Left renal pelvis (tissue), 4 donors: ENCODE measurements around the gene FAM204A. TPM values are rescaled to one million over a fixed set of nuclear protein-coding genes. Genes with fewer than 3 reads are reported as not detected.

Experiments
- DNase-seq, 4 donors: peaks; one replicate each; pipeline ENCODE4 v3.0.0-alpha.2; 2013; ENCODE audit warnings: low read depth in 4 of 4, low spot score in 3 of 4
- polyA plus RNA-seq, 4 donors: library from polyadenylated mRNA; unstranded; fragments of 120-200 nt; gene quantifications; one replicate each; pipeline ENCODE4 v1.2.1, GENCODE V29; 2013; ENCODE audit not compliant: insufficient read length in 4 of 4

Gene FAM204A
- polyA plus RNA-seq, 4 donors, result 63.8 to 84.1 (median 79.8) TPM

- DNase-seq, result no peak
Observed at GRCh38 chr10:118287076-118287806, 54.9 kb downstream of the FAM204A start.

DNA sequence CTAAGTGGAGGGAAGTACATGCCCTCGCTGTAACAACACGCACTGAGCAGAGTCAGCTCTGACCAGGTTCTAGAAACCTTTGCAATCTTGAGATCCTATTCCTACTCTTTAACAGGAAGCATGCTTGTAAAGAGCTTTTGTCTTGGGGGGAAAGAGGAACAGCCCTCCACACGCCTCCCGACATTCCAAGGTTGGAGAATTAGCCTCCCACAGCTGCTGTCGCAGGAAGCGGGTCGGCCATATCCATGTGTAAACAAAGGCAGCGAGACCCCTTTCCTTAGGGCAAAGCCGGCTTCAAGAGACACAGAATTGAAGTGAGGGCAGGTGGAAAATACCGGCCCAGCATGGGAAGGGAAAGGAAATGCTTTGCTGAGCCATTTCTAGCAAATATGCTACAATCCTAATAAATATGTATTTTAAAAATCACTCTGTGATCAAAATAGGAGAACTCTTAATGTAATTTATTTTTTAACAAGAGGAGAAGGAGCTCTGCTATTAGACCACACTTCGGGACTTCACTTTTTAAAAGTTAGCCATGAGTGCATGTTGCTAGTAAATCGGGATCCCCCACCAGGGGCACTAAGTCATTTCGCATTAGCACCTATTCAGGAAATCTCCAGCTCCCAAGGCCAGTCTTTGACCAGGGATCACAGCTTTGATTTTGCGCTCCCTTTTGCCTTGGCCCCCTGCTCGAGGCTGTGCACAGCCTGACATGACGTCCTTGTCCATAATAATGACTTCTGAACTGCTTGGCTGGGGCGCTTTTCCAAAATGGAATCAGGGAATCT is 55.9 kb downstream of the FAM204A start:
- no peak for DNase-seq

DNA sequence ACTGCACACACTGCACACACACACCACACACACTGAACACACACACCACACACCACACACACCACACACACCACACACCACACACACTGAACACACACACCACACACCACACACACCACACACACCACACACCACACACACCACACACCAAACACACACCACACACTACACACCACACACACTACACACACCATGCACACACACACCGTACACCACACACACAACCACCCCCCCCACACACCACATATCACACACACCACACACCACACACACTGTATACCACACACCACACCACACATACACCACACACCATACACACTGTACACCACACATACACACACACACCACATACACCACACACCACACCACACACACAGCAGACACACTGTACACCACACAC is 59.5 kb downstream of the FAM204A start:
- no peak for DNase-seq

GRCh38 chr10:118278649-118279048 is 63.5 kb downstream of the FAM204A start:
- no peak for DNase-seq

GRCh38 chr10:118277871-118278270 is 64.3 kb downstream of the FAM204A start:
- DNase-seq, result no peak

DNA sequence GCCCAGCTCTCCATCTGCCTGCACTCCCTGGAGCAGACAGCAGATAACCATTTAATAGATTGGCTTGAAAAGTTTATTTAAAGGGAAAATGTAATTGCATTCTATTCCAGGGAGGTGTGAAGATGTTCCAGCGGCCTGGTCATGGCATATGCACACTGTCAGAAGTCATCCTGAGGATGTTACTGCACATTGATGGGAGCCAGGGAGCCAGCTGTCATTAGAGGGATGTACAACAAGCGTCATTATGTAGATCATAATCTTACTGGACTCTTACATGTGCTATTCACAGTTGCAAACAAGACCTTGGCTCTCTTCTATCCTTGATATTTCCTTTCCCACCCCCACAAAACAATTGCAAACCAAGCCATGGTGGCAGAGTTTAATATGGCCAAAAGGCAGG is 65.4 kb downstream of the FAM204A start:
- no peak for DNase-seq

GRCh38 chr10:118276204-118276603 is 65.9 kb downstream of the FAM204A start:
- no peak for DNase-seq

DNA sequence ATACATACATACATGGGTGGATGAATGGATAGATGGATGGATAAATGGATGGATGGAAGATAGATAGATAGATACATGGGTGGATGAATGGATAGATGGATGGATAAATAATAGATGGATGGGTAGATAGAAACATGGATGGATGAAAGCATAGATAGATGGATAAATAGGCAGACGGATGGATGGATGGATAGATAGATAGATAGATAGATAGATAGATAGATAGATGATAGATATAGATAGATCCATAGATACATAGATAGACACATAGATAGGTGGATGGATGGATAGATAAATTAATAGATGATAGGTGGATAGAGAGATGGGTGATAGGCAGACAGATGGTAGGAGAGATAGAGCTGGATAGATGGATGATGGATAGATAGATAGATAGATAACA is 68.5 kb downstream of the FAM204A start:
- no peak for DNase-seq

DNA sequence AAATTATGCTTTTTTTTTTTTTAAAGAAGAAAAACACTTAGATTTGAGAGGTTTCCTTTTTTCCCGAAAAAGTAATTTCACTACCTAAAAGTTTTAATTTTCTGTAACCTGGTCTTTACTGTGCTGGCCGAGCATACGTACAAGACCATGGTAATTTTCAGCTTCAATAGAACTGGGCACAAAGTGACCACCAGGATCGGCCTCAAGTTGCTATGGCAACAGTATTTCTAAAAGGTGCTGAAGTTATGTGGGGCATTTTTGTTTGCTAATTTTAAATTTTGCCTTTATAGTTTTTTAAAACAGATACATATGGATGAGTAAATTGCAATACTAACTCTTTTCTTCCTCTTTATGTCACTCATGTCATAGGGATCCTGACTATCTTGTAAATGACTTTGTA is 69.4 kb downstream of the FAM204A start:
- no peak for DNase-seq

GRCh38 chr10:118272149-118272721 is 69.9 kb downstream of the FAM204A start:
- DNase-seq, result no peak

DNA sequence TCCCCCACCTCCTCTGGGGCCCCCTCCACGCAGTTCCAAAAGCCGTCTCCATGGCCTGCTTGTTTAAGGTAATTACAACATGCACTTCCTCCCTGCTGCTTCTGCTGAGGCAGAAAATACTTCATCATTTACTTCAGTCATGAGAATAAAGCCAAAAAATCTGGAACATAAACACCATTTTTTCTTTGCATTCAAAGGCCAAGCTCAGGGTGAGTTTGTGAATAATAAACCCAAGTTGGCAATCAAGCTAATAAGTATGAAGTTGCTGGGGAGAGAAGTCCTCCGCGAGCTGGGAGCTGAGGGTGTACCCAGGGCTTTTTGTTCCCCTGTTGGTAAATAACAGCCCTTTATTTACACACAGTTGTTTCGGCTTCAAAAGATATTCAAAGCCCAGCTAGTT is 70.5 kb downstream of the FAM204A start:
- no peak for DNase-seq

- no peak for DNase-seq
Observed at GRCh38 chr10:118266098-118266748, 75.9 kb downstream of the FAM204A start.

DNA sequence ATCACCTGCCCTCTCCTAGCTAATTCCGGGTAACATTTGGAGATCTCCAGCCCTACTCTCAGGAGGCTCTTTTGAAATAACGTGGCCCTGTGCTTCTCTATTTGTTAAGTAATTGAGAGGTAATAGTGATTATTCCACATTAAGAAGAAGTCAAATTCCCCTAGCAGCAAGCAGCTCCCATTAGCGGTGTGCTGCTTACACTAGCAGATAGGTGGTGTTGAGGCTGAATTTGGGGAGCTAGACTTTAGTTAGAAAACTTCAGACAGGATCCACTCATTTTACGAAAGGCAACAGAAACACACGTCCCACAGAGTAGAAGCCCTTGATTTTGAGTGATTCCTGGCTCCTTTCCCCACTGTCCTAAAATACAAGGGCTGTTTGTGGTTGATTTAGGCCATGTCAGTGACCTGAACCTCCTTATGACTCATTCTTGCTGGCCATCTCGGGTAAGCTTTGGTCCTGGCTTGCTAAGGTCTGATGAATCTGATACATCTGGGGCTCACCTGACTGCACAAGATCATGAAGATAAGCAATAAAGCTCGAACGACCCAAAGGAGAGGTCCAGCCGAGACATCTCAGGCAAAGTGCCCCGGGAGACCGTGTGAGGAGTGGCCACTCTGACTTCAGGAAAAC is 77.2 kb downstream of the FAM204A start:
- no peak for DNase-seq

DNA sequence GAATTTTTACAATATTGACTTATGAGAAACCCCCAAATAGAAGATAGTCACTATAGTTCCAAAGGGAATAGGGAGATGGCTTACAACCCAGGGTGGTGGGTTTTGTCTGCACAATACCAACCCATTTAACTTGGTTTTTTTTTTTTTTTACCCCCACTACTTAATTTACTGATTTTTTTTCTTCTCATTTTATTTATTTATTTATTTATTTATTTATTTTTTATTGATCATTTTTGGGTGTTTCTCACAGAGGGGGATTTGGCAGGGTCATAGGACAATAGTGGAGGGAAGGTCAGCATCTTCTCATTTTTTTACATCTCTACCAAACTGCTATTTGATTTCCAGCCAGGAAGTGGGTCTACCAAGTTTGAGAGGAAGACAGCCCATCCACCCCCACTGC is 77.9 kb downstream of the FAM204A start:
- DNase-seq, result no peak

DNA sequence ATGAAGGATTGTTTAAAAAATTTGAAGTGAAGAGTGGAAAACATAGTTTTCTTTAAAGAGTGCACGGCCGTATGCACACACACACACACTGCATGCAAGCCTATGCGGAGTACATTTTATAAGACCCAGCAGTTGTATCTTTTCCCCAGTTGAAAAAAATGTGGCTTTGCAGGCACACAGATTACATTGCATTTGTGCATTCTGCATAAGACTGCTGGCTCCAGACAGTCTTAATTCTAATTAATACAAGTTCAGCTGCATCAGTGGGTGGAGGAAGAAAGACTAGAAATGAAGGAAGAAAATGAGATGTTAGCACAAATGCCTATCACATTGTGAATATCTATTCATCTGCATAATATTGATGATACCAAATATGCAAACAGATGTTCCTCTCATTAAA is 79.6 kb downstream of the FAM204A start:
- DNase-seq, result no peak

GRCh38 chr10:118259288-118259906 is 82.7 kb downstream of the FAM204A start:
- DNase-seq, result no peak

DNA sequence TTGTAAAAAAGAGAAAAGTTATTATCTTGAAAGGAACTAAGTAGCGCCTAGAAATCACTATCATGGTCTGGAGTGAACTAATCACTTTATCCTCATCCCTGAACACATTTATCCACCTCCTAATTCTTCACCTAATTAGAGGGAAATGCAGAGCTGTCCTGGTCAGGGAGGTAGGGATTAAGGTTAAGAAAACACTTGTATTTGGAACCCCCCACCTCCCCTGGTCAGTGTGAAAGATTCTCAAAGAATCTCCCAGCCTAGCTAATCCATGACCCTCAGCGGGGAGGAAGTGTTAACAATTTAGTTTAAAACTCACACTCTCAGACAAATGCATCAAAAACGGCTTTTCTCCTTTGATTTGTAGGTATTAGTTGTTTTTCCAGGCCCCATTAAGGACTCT is 83.8 kb downstream of the FAM204A start:
- no peak for DNase-seq

DNA sequence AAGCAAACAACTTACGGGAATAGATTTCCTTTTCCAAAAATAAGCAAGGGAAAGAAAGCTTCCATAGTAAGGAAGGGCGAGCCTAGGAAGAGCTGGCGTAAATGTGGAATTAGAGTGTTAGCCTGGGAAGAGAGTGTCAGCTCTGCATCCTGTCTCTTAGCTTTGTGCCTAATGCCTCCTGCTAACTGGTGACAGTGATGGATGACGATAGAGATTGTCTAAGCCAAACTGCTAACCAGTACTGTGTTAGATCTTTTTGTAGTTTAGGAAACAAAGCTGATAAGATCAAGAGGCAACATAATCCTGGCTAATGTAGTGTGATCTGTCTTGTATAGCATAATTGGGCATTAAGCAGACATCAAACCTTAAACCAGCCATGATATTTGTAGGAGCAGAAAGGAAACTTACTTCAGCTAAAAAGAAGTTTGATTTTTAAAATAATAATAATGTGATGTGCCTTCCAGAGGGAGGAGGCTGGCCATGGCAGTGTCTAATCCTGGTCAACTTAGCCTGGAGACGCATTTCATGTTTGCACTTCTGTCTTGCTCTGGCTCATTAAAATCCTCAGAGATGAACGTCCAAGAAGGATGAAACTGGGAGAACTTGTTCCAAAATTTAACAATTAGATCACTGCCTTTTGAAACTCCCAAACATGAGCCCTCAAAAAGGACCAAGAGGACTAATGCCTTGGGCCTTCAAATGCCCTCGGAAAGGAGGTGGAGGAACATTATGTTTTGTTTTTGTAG is 85.1 kb downstream of the FAM204A start:
- DNase-seq, result no peak

DNA sequence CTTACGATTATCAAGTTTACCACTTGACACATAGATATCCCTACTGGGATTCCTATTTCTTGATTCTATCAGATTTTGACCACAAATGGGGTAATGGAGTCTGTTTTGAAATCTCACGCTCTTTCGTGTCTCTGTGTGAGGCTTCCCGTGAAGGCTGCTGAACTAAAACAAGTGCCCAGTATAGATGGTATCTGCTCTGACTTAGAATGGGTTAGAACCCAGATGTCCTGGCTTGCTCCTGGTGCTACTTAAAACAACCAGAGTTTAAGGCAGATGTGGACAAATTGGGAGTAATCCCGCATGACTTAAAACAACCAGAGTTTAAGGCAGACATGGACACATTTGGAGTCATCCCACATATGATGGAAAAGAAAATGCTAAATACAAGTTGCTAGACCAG is 85.9 kb downstream of the FAM204A start:
- no peak for DNase-seq

- no peak for DNase-seq
Observed at GRCh38 chr10:118255355-118255754, 86.8 kb downstream of the FAM204A start.
